K562 (cell line): ENCODE measurements around the gene YWHAB. TPM values are rescaled to one million over a fixed set of nuclear protein-coding genes. Genes with fewer than 3 reads are reported as not detected.

Experiments used
- ATAC-seq: fragments of 200-7000 bp; cut with Tn5 transposase; 3 replicates; pipeline ENCODE4 v1.9.1; 2020; ENCODE audit warnings: moderate library complexity
- BruUV-seq: library from RNA; stranded (reverse); fragments of 400-500 nt; replicated peaks from 2 replicates; lab custom pipeline; 2021; lab: Mats Ljungman, UMichigan
- CTCF ChIA-PET: fragments of 300-600 bp; formaldehyde crosslinking; extraction: SDS; loops from one replicate; lab custom pipeline; 2021; ENCODE audit warnings: low intra/inter-chr PET ratio; lab: Yijun Ruan, JAX
- POLR2A ChIA-PET: fragments of 300-600, 350-650 bp; sonication (Branson Sonifier 250); formaldehyde crosslinking; extraction: SDS; loops from one replicate; lab custom pipeline; 2021; ENCODE audit warnings: antibody characterized with exemption, inconsistent platforms; lab: Yijun Ruan, JAX
- DNase-seq, 4 experiments: peaks; one replicate each; pipeline versions ENCODE4 v3.0.0 to v3.0.0-alpha.2; 2011 to 2018; ENCODE audit warnings: low spot score in 3 of 4, mixed read lengths in 3 of 4; ENCODE audit errors: extremely low read depth in 1 of 4
- FAIRE-seq: peaks from 2 replicates; lab custom pipeline; 2011; peaks lifted over from hg19 to GRCh38; lab: Jason Lieb, UNC
- H2AFZ ChIP-seq: 2 replicates; pipeline ENCODE4 v1.6.0; 2011; ENCODE audit warnings: low read depth, low read length, control low read depth, inconsistent platforms
- H3K27ac ChIP-seq: fragments of 200-600 bp; 3 replicates; pipeline ENCODE4 v1.8.0; 2011; ENCODE audit warnings: low read depth, mild to moderate bottlenecking, control low read depth, inconsistent platforms, low read length, moderate library complexity, mixed read lengths; ENCODE audit errors: extremely low read depth
- H3K27me3 ChIP-seq, 2 experiments: fragments of 300-600 bp in 1 of 2; 2 replicates in 1 of 2; 3 replicates in 1 of 2; pipeline versions ENCODE4 v1.6.0 to v1.8.0; 2011; ENCODE audit warnings: inconsistent platforms in 2 of 2, low read length in 2 of 2, mild to moderate bottlenecking in 1 of 2, mixed read lengths in 1 of 2, moderate library complexity in 1 of 2; ENCODE audit not compliant: control insufficient read depth in 2 of 2, insufficient read depth in 2 of 2
- H3K36me3 ChIP-seq: fragments of 300-600 bp; 3 replicates; pipeline ENCODE4 v1.8.0; 2011; ENCODE audit warnings: mild to moderate bottlenecking, low read length, inconsistent platforms; ENCODE audit not compliant: control insufficient read depth, insufficient read depth
- H3K4me1 ChIP-seq, 2 experiments: fragments of 200-600 bp in 1 of 2; replicated peaks in 1 of 2; 2 replicates in 1 of 2; 3 replicates in 1 of 2; pipeline versions ENCODE4 v1.5.1 to v1.8.0; 2011; ENCODE audit warnings: inconsistent platforms in 2 of 2, low read length in 2 of 2, mild to moderate bottlenecking in 1 of 2, mixed read lengths in 1 of 2, moderate library complexity in 1 of 2; ENCODE audit not compliant: control insufficient read depth in 2 of 2, insufficient read depth in 2 of 2
- H3K4me2 ChIP-seq: 2 replicates; pipeline ENCODE4 v1.6.1; 2011; ENCODE audit warnings: low read length, control low read depth, inconsistent platforms, mixed read lengths; ENCODE audit not compliant: insufficient read depth
- H3K4me3 ChIP-seq: fragments of 200-600 bp; sonication (generic), shearing (Covaris generic); 2 replicates; pipeline ENCODE4 v1.5.1; 2016; ENCODE audit warnings: control low read depth, inconsistent platforms
- H3K79me2 ChIP-seq: fragments of 200-600 bp; 3 replicates; pipeline ENCODE4 v1.8.0; 2011; ENCODE audit warnings: low read length, inconsistent platforms; ENCODE audit not compliant: control insufficient read depth, insufficient read depth
- H3K9ac ChIP-seq, 2 experiments: 2 replicates each; pipeline versions ENCODE4 v1.6.0 to v1.6.1; 2011; ENCODE audit warnings: low read depth in 2 of 2, low read length in 2 of 2, control low read depth in 1 of 2, inconsistent platforms in 1 of 2, mild to moderate bottlenecking in 1 of 2, mixed read lengths in 1 of 2; ENCODE audit not compliant: insufficient read depth in 1 of 2
- H3K9me1 ChIP-seq: one replicate; pipeline ENCODE4 v1.6.0; 2011; ENCODE audit warnings: inconsistent platforms, mild to moderate bottlenecking, low read length, moderate library complexity; ENCODE audit not compliant: control insufficient read depth, insufficient read depth
- H3K9me3 ChIP-seq: replicated peaks from 2 replicates; pipeline ENCODE4 v1.5.1; 2011; ENCODE audit warnings: low read depth, low read length, inconsistent platforms; ENCODE audit not compliant: control insufficient read depth, insufficient read depth
- H4K20me1 ChIP-seq: replicated peaks from 2 replicates; pipeline ENCODE4 v1.6.1; 2011; ENCODE audit warnings: low read length, inconsistent platforms, mixed read lengths; ENCODE audit not compliant: control insufficient read depth, insufficient read depth
- CAMTA2 ChIP-seq: fragments of 250-450 bp; sonication (Bioruptor Pico); conservative IDR thresholded peaks from 2 replicates; pipeline ENCODE4 v1.5.1; 2022
- CBX2 ChIP-seq: fragments of 200-600 bp; sonication (generic); IDR thresholded peaks from one replicate; pipeline ENCODE4 v1.6.1; 2012; ENCODE audit warnings: mild to moderate bottlenecking, low read length, inconsistent platforms; ENCODE audit not compliant: insufficient read depth, poor library complexity, severe bottlenecking
- DNMT1 ChIP-seq: fragments of 450-650 bp; IDR thresholded peaks from 2 replicates; pipeline ENCODE4 v1.6.1; 2016; ENCODE audit warnings: antibody characterized with exemption, mild to moderate bottlenecking
- GABPA ChIP-seq: fragments of 200-800 bp; sonication (Bioruptor generic); conservative IDR thresholded peaks from 2 replicates; pipeline ENCODE4 v1.6.1; 2016; ENCODE audit warnings: low read depth, missing genetic modification characterization, missing compliant biosample characterization
- ID3 ChIP-seq, 2 experiments: fragments of 250-450 bp in 1 of 2; fragments of 450-650 bp in 1 of 2; sonication (Bioruptor Pico) in 1 of 2; IDR thresholded peaks; 2 replicates each; pipeline versions ENCODE4 v1.6.1 to v1.8.0; 2016 to 2021; ENCODE audit warnings: mild to moderate bottlenecking in 2 of 2, moderate library complexity in 2 of 2, missing compliant biosample characterization in 1 of 2, missing genetic modification characterization in 1 of 2
- LEF1 ChIP-seq: fragments of 450-650 bp; IDR thresholded peaks from 2 replicates; pipeline ENCODE4 v1.6.1; 2016; ENCODE audit warnings: mild to moderate bottlenecking
- MYNN ChIP-seq, 2 experiments: sonication (generic); formaldehyde crosslinking in 1 of 2; IDR thresholded peaks; 2 replicates each; pipeline versions ENCODE4 v1.5.0 to v1.6.1; 2016 to 2020; ENCODE audit warnings: antibody characterized with exemption in 1 of 2, missing genetic modification reagents in 1 of 2
- NCOA4 ChIP-seq: fragments of 450-650 bp; IDR thresholded peaks from 2 replicates; pipeline ENCODE4 v1.6.1; 2018; ENCODE audit warnings: mild to moderate bottlenecking; ENCODE audit not compliant: partially characterized antibody
- NR4A1 ChIP-seq, 2 experiments: fragments of 250-450 bp in 1 of 2; fragments of 450-650 bp in 1 of 2; sonication (Bioruptor Pico) in 1 of 2; IDR thresholded peaks; 2 replicates each; pipeline versions ENCODE4 v1.4.0 to v1.6.1; 2016 to 2020; ENCODE audit warnings: mild to moderate bottlenecking in 2 of 2, missing compliant biosample characterization in 1 of 2, missing genetic modification characterization in 1 of 2, moderate library complexity in 1 of 2
- RAD51 ChIP-seq: fragments of 450-650 bp; IDR thresholded peaks from 2 replicates; pipeline ENCODE4 v1.7.1; 2016; ENCODE audit warnings: low read depth, mild to moderate bottlenecking, borderline replicate concordance
- SIX5 ChIP-seq, 2 experiments: IDR thresholded peaks; 2 replicates each; pipeline ENCODE4 v1.6.1; 2011; ENCODE audit warnings: low read length in 2 of 2, borderline replicate concordance in 1 of 2, low read depth in 1 of 2, mild to moderate bottlenecking in 1 of 2, moderate library complexity in 1 of 2; ENCODE audit not compliant: insufficient read depth in 1 of 2
- SRSF1 ChIP-seq: fragments of 200-400 bp; formaldehyde crosslinking; IDR thresholded peaks from 2 replicates; pipeline ENCODE4 v1.6.1; 2017; ENCODE audit warnings: mild to moderate bottlenecking, low read depth, low read length, moderate library complexity
- TAF1 ChIP-seq: IDR thresholded peaks from 2 replicates; pipeline ENCODE4 v1.6.1; 2011; ENCODE audit warnings: mild to moderate bottlenecking, low read length, moderate library complexity; ENCODE audit not compliant: insufficient read depth, control insufficient read depth, severe bottlenecking; ENCODE audit errors: extremely low read depth
- TSC22D4 ChIP-seq: fragments of 450-650 bp; IDR thresholded peaks from 2 replicates; pipeline ENCODE4 v1.6.1; 2016; ENCODE audit warnings: missing genetic modification characterization, missing biosample characterization, control low read depth
- ZMIZ1 ChIP-seq, 2 experiments: fragments of 150-350 bp in 1 of 2; IDR thresholded peaks; 2 replicates each; pipeline ENCODE4 v1.6.1; 2012 to 2016; ENCODE audit warnings: low read depth in 2 of 2, low read length in 2 of 2, mild to moderate bottlenecking in 1 of 2, moderate library complexity in 1 of 2
- ZNF140 ChIP-seq: fragments of 250-450 bp; sonication (Bioruptor Pico); IDR thresholded peaks from 2 replicates; pipeline ENCODE4 v1.8.0; 2021; ENCODE audit warnings: moderate library complexity, mild to moderate bottlenecking, inconsistent platforms
- ZNF436 ChIP-seq: fragments of 250-450, 450-650 bp; sonication (Bioruptor Pico); formaldehyde crosslinking; IDR thresholded peaks from 2 replicates; pipeline ENCODE4 v1.7.0; 2020; ENCODE audit warnings: mild to moderate bottlenecking
- ZNF584 ChIP-seq: fragments of 200-800 bp; sonication (Bioruptor generic); IDR thresholded peaks from 2 replicates; pipeline ENCODE4 v1.6.1; 2016; ENCODE audit warnings: low read depth, mild to moderate bottlenecking, missing genetic modification characterization, missing compliant biosample characterization
- WGBS: fragments of 100-300 bp; shearing (Covaris generic); methylation state at CpG from one replicate; pipeline ENCODE4 v1.1.6; 2016; ENCODE audit warnings: low coverage, mixed read lengths; ENCODE audit not compliant: insufficient coverage; ENCODE audit errors: missing lambda C conversion rate; 5-methylcytosine and 5-hydroxymethylcytosine counted together
- in situ Hi-C: fragments of 300-500 bp; cut with MboI; formaldehyde crosslinking; loops from 4 replicates; pipeline ENCODE4 v1.15.0; 2018; ENCODE audit warnings: inconsistent platforms, mixed read lengths
- intact Hi-C: fragments of 100-400 bp; cut with micrococcal nuclease; formaldehyde crosslinking; loops from 2 replicates; pipeline ENCODE4 v1.14.2; 2022
- polyA plus RNA-seq, 8 experiments: library from polyadenylated mRNA; depleted of rRNA in 4 of 8; stranded (reverse) in 5 of 8; unstranded in 3 of 8; fragments of >200 nt; fragmentation: Nextera tagmentation in 2 of 8; fragmentation: Illumina TruSeq in 1 of 8; extraction: Ambion mirVana in 2 of 8; extraction: Trizol in 1 of 8; gene quantifications; 2 replicates each; pipeline versions ENCODE4 v1.2.1 to v1.2.3, GENCODE V29; 2011 to 2014; ENCODE audit warnings: inconsistent platforms in 1 of 8, missing spikeins in 1 of 8
- total RNA-seq, 7 experiments: library from RNA; depleted of rRNA in 6 of 7; stranded (reverse); fragments of >200 nt in 6 of 7; fragmentation: Illumina TruSeq in 2 of 7; extraction: Trizol in 2 of 7; gene quantifications; 2 replicates each; pipeline versions ENCODE4 v1.2.1 to v1.2.3, GENCODE V29; 2011 to 2021; ENCODE audit warnings: low replicate concordance in 1 of 7

YWHAB gene
- total and polyA plus RNA-seq, 9 of the 15 experiments (the other 6 are each of a cell fraction or from before 2014, with no cell fraction given), result 60.6 to 185 (median 96.1) TPM

- TF ChIP-seq ID3 (CRISPR knock-in tag; IDR thresholded peaks at IDR 0.05) (no peak), ID3 (tag; IDR thresholded peaks at IDR 0.05) (no peak), CAMTA2 (CRISPR knock-in tag) (no peak), RAD51 (no peak), NR4A1 (CRISPR knock-in tag; IDR thresholded peaks at IDR 0.05) (no peak), NR4A1 (tag; IDR thresholded peaks at IDR 0.05) (no peak), ZNF436 (CRISPR knock-in tag) (no peak), SIX5 (IDR thresholded peaks at IDR 0.05; ENCODE audit: borderline replicate concordance in 1 of 2, insufficient read depth in 1 of 2, low read depth in 1 of 2, low read length in 2 of 2) (no peak), TSC22D4 (tag) (no peak)
Observed at GRCh38 chr20:44850837-44851236, 34.7 kb upstream of the YWHAB start (continued).

GRCh38 chr20:44851545-44851944 is 34.0 kb upstream of the YWHAB start:
- no peaks in the 10 kb centered on the region for H3K36me3 ChIP-seq
- no peaks in the 10 kb centered on the region for H3K79me2 ChIP-seq
- no peak overlapping the region for H3K9ac ChIP-seq
- H3K9me3 ChIP-seq, result no peaks in the 10 kb centered on the region
- in situ Hi-C loops (no loop called here), intact Hi-C loops (no loop called here)
- 2% methylated on average over 3 of the region's 3 CpGs for WGBS
- H3K27me3 ChIP-seq, result peaks cover 4 to 5% of the 10 kb centered on the region in 2 experiments; a peak in 4 of 5 replicates
- H4K20me1 ChIP-seq, result no peaks in the 10 kb centered on the region
- no peak overlapping the region for H3K4me3 ChIP-seq
- POLR2A ChIA-PET, result no interaction called here
- ATAC-seq, result no peak
- no peaks in the 10 kb centered on the region for H3K9me1 ChIP-seq
- H2AFZ ChIP-seq, result no peak overlapping the region
- no TSS peak for BruUV-seq
- no peak for DNase-seq
- CTCF ChIA-PET, result no interaction called here
- no peak overlapping the region for H3K4me2 ChIP-seq
- no peaks in the 10 kb centered on the region for H3K4me1 ChIP-seq
- no peak overlapping the region for H3K27ac ChIP-seq
- no peak for FAIRE-seq
- no peak for TF ChIP-seq LEF1
- TF ChIP-seq ZMIZ1 (IDR thresholded peaks at IDR 0.05; ENCODE audit: low read depth in 2 of 2, low read length in 2 of 2), result no peak
- no peak for TF ChIP-seq DNMT1
- no peak for TF ChIP-seq NCOA4
- TF ChIP-seq MYNN (IDR thresholded peaks at IDR 0.05), result no peak
- TF ChIP-seq MYNN (CRISPR knock-in tag; IDR thresholded peaks at IDR 0.05), result no peak
- no peak for TF ChIP-seq ZNF584 (CRISPR knock-in tag)
- TF ChIP-seq TAF1, result no peak
- TF ChIP-seq GABPA (tag), result no peak
- TF ChIP-seq SRSF1, result no peak
- no peak for TF ChIP-seq CBX2
- no peak for TF ChIP-seq ZNF140 (CRISPR knock-in tag)
